HepG2 (cell line): ENCODE data around the gene ECE2. TPM values are rescaled to one million over a fixed set of nuclear protein-coding genes. Genes with fewer than 3 reads are reported as not detected.

ENCODE experiments used
- CSRNP2 ChIP-seq: sonication (generic); formaldehyde crosslinking; conservative IDR thresholded peaks from 2 replicates; pipeline ENCODE4 v1.8.0; 2022; ENCODE audit warnings: low read depth, missing genetic modification reagents
- HNF4G ChIP-seq, 2 experiments: sonication (generic) in 1 of 2; formaldehyde crosslinking in 1 of 2; IDR thresholded peaks; 2 replicates each; pipeline versions ENCODE4 v1.4.0 to v1.6.1; 2011 to 2020; ENCODE audit warnings: borderline replicate concordance in 2 of 2, low read depth in 2 of 2, mild to moderate bottlenecking in 2 of 2, low read length in 1 of 2, missing genetic modification reagents in 1 of 2, moderate library complexity in 1 of 2
- MED8 ChIP-seq: sonication (generic); formaldehyde crosslinking; IDR thresholded peaks from 2 replicates; pipeline ENCODE4 v1.8.1; 2023; ENCODE audit warnings: mild to moderate bottlenecking, missing genetic modification reagents; ENCODE audit not compliant: insufficient replicate concordance
- MIER2 ChIP-seq: IDR thresholded peaks from 2 replicates; pipeline ENCODE4 v1.6.1; 2016; ENCODE audit warnings: missing biosample characterization, missing genetic modification reagents
- RELA ChIP-seq: sonication (generic); formaldehyde crosslinking; IDR thresholded peaks from 2 replicates; pipeline ENCODE4 v1.4.0; 2020; ENCODE audit warnings: missing genetic modification reagents
- ZBTB46 ChIP-seq: sonication (generic); formaldehyde crosslinking; IDR thresholded peaks from 2 replicates; pipeline ENCODE4 v1.4.0; 2020; ENCODE audit warnings: mild to moderate bottlenecking, missing genetic modification reagents, borderline replicate concordance
- ZNF101 ChIP-seq: sonication (generic); formaldehyde crosslinking; IDR thresholded peaks from 2 replicates; pipeline ENCODE4 v1.4.0; 2020; ENCODE audit warnings: mild to moderate bottlenecking, low read depth, missing genetic modification reagents, borderline replicate concordance
- ZNF20 ChIP-seq: sonication (generic); formaldehyde crosslinking; IDR thresholded peaks from 2 replicates; pipeline ENCODE4 v1.4.0; 2020; ENCODE audit warnings: mild to moderate bottlenecking, moderate library complexity, missing genetic modification reagents
- ZNF24 ChIP-seq: fragments of 450-650 bp; IDR thresholded peaks from 2 replicates; pipeline ENCODE4 v1.6.1; 2017; ENCODE audit warnings: antibody characterized with exemption, mild to moderate bottlenecking
- ZNF253 ChIP-seq: sonication (generic); formaldehyde crosslinking; IDR thresholded peaks from 2 replicates; pipeline ENCODE4 v1.8.0; 2022; ENCODE audit warnings: mild to moderate bottlenecking, missing genetic modification reagents, borderline replicate concordance
- ZNF350 ChIP-seq: sonication (generic); formaldehyde crosslinking; IDR thresholded peaks from 2 replicates; pipeline ENCODE4 v1.4.0; 2020; ENCODE audit warnings: mild to moderate bottlenecking, low read depth, missing genetic modification reagents, borderline replicate concordance
- ZNF432 ChIP-seq: sonication (generic); formaldehyde crosslinking; IDR thresholded peaks from 2 replicates; pipeline ENCODE4 v1.5.0; 2020; ENCODE audit warnings: missing genetic modification reagents, mild to moderate bottlenecking, borderline replicate concordance
- ZNF569 ChIP-seq: sonication (generic); formaldehyde crosslinking; IDR thresholded peaks from 2 replicates; pipeline ENCODE4 v1.5.0; 2020; ENCODE audit warnings: mild to moderate bottlenecking, missing genetic modification reagents, moderate library complexity, borderline replicate concordance
- ZNF607 ChIP-seq: sonication (generic); formaldehyde crosslinking; IDR thresholded peaks from 2 replicates; pipeline ENCODE4 v1.5.1; 2020; ENCODE audit warnings: missing genetic modification reagents, mild to moderate bottlenecking, borderline replicate concordance
- ZNF839 ChIP-seq: sonication (generic); formaldehyde crosslinking; IDR thresholded peaks from 2 replicates; pipeline ENCODE4 v1.4.0; 2020; ENCODE audit warnings: missing genetic modification reagents, mild to moderate bottlenecking, borderline replicate concordance
- polyA plus RNA-seq, 8 experiments: library from polyadenylated mRNA; depleted of rRNA in 3 of 8; stranded (reverse) in 7 of 8; unstranded in 1 of 8; fragments of >200 nt; fragmentation: Illumina TruSeq in 4 of 8; extraction: Trizol in 4 of 8; gene quantifications; 2 replicates each; pipeline versions ENCODE4 v1.2.1 to v1.2.3, GENCODE V29; 2011 to 2016; ENCODE audit warnings: low read depth in 4 of 8, missing spikeins in 1 of 8, mixed read lengths in 1 of 8; ENCODE audit not compliant: insufficient read depth in 1 of 8
- total RNA-seq, 5 experiments: library from RNA; depleted of rRNA; stranded (reverse); fragments of >200 nt; fragmentation: Illumina TruSeq; extraction: Trizol; gene quantifications; 2 replicates each; pipeline ENCODE4 v1.2.3, GENCODE V29; 2016; ENCODE audit warnings: low read depth in 1 of 5
- TF ChIP-seq, protein P1 (sequence below): IDR thresholded peaks from 2 replicates; pipeline ENCODE4 v1.6.1; 2016; ENCODE audit warnings: low read depth
- TF ChIP-seq, protein P2 (sequence below): IDR thresholded peaks from 2 replicates; pipeline ENCODE4 v1.6.1; 2016; ENCODE audit warnings: low read depth, control low read depth
- TF ChIP-seq, protein P3 (sequence below): sonication (generic); formaldehyde crosslinking; IDR thresholded peaks from 2 replicates; pipeline ENCODE4 v1.5.0; 2020; ENCODE audit warnings: missing genetic modification reagents, mild to moderate bottlenecking, borderline replicate concordance

ECE2 gene
- total and polyA plus RNA-seq, 2 of the 13 experiments (the other 11 are each of a cell fraction or from before 2014, with no cell fraction given) = not detected

DNA sequence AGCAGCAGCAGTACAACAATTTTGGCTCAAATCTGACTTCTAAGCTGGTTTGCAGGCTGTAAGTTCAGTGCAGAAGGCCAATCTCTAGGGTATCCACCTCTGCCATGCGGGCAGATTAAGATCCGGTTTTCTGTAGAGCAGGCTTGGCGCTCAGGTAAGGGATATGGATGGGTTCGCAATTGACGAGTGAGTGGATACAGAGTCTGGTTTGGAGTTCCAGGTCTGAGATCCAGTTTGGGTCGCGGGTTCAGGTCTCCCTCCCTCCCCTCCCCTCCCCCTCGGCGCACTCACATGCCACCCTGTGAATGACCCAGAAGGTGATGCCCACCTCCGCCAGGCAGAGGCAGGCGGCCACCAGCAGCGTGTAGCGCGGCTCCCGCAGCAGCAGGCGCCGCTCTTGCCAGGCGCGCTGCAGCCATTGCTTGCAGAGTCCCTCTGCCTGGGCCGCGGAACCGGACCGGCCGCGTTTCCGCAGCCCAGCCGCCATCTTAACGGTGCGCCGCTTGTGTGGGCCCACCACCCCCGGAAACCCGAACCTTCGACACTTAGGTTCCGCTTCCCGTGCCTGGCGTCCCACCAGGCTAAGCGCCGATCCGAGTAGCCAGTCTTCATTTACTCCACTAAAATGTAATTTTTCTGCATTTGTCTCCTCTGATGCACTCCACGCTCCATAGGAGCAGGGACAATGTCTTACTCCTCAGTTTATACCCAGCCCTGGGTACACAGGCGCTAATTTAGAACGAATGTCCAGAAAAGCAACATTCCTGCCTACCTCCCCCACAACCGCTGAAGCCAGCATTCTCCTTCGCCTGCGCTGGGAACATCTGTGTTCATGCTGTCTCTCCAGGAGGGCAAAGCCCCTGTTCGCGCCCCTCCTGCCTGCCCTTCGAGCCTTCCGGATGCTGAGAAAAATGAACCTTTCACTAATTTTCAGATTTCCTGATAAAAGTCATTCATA is 27.1 kb upstream of the ECE2 start, which contains the start of gene ALG3 (continued):
- TF ChIP-seq, protein P1, sequence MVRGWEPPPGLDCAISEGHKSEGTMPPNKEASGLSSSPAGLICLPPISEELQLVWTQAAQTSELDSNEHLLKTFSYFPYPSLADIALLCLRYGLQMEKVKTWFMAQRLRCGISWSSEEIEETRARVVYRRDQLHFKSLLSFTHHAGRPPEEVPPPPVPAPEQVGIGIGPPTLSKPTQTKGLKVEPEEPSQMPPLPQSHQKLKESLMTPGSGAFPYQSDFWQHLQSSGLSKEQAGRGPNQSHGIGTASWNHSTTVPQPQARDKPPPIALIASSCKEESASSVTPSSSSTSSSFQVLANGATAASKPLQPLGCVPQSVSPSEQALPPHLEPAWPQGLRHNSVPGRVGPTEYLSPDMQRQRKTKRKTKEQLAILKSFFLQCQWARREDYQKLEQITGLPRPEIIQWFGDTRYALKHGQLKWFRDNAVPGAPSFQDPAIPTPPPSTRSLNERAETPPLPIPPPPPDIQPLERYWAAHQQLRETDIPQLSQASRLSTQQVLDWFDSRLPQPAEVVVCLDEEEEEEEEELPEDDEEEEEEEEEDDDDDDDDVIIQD (CRISPR knock-in tag) = 0 out of 2 replicates have a peak, but pooled peaks have one; percentile 29
- TF ChIP-seq ZNF569 (no peak), ZNF253 (no peak; the same call in 1 of the 2 replicates), ZNF607 (CRISPR knock-in tag) (peak; percentile 25; the same call in 1 of the 2 replicates), ZNF839 (CRISPR knock-in tag) (no peak), ZNF101 (no peak), ZNF350 (no peak; the same call in 1 of the 2 replicates), ZBTB46 (CRISPR knock-in tag) (no peak), HNF4G (IDR thresholded peaks at IDR 0.05; ENCODE audit: borderline replicate concordance, low read depth, low read length) (no peak; the same call in 1 of the 2 replicates), HNF4G (CRISPR knock-in tag; IDR thresholded peaks at IDR 0.05; ENCODE audit: borderline replicate concordance, low read depth) (no peak), ZNF20 (CRISPR knock-in tag) (no peak), CSRNP2 (CRISPR knock-in tag) (no peak), MED8 (CRISPR knock-in tag) (peak; percentile 90), MIER2 (CRISPR knock-in tag) (peak; percentile 58), ZNF24 (no peak), RELA (CRISPR knock-in tag) (no peak), ZNF432 (CRISPR knock-in tag) (no peak)
- TF ChIP-seq, protein P2, sequence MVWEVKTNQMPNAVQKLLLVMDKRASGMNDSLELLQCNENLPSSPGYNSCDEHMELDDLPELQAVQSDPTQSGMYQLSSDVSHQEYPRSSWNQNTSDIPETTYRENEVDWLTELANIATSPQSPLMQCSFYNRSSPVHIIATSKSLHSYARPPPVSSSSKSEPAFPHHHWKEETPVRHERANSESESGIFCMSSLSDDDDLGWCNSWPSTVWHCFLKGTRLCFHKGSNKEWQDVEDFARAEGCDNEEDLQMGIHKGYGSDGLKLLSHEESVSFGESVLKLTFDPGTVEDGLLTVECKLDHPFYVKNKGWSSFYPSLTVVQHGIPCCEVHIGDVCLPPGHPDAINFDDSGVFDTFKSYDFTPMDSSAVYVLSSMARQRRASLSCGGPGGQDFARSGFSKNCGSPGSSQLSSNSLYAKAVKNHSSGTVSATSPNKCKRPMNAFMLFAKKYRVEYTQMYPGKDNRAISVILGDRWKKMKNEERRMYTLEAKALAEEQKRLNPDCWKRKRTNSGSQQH = peak; percentile 78
- TF ChIP-seq, protein P3, sequence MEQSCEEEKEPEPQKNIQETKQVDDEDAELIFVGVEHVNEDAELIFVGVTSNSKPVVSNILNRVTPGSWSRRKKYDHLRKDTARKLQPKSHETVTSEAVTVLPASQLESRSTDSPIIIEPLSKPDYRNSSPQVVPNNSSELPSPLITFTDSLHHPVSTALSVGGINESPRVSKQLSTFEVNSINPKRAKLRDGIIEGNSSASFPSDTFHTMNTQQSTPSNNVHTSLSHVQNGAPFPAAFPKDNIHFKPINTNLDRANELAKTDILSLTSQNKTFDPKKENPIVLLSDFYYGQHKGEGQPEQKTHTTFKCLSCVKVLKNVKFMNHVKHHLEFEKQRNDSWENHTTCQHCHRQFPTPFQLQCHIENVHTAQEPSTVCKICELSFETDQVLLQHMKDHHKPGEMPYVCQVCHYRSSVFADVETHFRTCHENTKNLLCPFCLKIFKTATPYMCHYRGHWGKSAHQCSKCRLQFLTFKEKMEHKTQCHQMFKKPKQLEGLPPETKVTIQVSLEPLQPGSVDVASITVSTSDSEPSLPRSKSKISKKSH (CRISPR knock-in tag) = peak; percentile 65; the same call in 1 of the 2 replicates
